ENCODE measurements around the gene TMEM120B.

DNA sequence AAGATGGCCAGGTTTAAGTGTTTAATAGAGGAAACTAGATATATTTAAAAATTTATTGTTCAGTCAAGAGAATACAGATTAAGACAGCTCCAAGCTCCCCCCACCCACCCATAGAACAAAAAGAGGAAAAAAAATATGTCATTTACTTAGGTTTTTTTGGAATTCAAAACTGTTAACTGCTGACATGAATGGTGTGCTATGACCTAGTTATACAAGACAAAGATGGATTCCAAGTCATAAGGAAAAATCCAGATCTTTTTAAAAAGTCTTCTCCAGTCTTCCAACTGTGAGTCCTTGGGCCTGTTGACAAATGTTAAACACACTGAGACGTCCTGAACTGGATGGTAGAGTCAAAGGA, 89.9 kb downstream of the TMEM120B start:
- TF ChIP-seq FOXM1 (IDR thresholded peaks at IDR 0.05; ENCODE audit: borderline replicate concordance) (no peak), ZNF384 (IDR thresholded peaks at IDR 0.05) (no peak), CTBP1 (IDR thresholded peaks at IDR 0.05; ENCODE audit: borderline replicate concordance) (no peak), BHLHE40 (IDR thresholded peaks at IDR 0.05; ENCODE audit: borderline replicate concordance) (no peak)
